Pons (tissue), 1 donor: Measurements from ENCODE around the gene ZNF814.
"Not testable (repeated sequence)": the region's sequence is repeated elsewhere in the genome, so short reads cannot be mapped to it uniquely, and the experiment has no call there.

Experiments
- DNase-seq: peaks from one replicate; pipeline ENCODE4 v3.0.0-alpha.2; 2016; ENCODE audit warnings: low spot score

ZNF814 gene

DNA sequence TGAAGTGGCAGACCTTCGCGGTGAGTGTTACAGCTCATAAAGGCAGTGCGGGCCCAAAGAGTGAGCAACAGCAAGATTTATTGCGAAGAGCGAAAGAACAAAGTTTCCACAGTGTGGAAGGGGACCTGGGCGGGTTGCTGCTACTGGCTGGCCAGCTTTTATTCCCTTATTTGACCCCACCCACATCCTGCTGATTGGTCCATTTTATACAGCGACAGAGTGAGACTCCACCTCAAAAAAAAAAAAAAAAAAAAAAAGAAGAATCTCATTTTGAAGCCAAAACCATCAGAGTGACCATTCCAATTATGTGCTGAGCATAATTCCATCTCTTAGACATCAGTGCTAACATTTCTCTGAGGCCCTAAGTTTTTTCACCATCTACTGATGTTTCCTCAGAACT lies 72.2 kb downstream of the ZNF814 start:
- no peak for DNase-seq

DNA sequence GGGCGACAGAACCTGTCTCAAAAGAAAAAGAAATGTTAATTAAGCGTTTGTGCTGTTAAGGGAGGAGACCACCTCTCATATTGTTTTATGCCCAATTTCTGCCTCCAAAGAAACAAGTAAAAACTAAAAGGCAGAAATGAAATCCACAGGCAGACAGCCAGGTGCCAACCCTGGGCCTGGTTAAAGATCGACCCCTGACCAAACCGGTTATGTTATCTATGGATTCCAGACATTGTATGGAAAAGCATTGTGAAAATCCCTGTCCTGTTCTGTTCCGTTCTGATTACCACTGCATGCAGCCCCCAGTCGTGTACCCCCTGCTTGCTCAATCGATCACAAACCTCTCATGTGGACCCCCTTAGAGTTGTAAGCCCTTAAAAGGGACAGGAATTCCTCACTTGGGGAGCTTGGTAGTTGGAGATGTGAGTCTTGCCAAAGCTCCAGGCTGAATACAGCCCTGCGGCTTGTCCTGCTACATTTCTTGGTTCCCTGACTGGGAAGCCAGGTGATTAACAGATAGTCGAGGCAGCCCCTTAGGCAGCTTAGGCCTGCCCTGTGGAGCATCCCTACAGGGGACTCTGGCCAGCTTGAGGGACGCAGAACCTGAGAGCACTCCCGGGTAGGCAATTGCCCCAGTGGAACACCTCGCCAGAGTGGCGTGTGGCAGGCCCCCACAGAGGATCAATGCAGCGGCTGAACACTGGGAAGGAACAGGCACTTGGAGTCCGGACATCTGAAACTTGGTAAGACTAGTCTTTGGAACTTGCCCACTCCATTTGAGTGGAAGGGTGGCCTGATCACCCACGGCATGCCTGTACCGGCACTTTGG lies 73.4 kb downstream of the ZNF814 start:
- no peak for DNase-seq

DNA sequence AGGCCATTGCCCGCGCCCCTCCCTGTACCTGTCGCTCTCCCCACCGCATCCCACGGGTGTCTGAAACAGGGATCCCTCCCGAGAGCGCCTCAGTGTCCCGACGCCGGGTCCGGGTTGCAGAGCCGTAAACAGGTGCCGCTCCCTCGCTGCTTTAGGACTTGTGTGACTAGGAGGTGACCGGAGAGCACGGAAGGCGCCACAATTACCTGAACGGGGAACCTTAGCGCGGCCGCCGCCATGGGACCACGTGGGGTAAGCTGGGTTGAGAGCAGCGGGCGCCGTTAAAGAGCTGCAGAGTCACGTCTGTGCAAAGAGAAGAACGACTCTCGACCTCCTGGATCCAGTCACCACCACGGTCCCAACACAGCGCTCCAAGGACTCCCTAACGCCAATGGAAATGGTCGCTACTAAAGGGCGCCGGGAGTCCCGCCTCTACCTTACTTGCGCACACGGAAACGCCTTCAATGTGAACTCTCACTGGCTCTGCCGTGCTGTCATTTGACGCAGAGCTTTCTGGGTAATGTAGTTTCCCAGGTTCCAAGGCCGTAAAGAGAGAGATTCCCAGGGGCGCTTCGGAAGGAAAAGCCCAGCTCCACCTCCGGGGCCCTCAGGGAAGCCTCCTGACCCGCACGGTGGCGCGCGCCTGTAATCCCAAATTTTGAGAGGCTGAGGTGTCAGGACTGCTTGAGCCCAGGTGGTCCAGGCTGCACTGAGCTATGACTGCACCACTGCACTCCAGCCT lies 74.2 kb downstream of the ZNF814 start, which contains the start of gene ZNF552:
ZNF552 (minus strand) TSS at position 409 of the 742 bp plus-strand sequence; CDS start at position 239, 170 bp downstream.
- DNase-seq = peak; percentile 97

DNA sequence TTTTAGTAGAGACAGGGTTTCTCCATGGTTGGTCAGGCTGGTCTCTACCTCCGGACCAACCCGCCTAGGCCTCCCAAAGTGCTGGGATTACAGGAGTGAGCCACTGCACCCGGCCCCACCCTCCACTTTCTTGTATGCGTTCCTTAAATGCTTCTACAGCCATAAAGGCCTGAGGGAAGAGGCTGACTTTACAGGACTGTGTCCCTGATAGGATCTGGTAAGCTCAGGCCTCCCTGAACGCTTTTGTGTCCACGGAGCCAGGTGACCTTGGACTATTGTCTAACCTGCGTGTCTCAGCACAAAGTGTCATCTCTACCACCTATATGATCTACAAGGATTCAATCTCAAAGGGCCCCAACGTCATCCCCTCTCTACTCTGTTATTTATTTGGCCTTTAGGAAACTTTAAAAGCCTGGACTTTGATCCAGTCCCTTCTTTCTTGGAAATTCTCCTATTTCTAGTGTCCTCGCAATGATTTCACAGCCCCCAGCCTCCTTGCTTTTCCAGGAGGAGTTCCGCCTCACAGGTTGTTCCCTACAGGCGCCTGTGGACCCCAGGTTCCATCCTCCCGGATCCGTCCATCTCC lies 74.8 kb downstream of the ZNF814 start:
- DNase-seq = no peak

DNA sequence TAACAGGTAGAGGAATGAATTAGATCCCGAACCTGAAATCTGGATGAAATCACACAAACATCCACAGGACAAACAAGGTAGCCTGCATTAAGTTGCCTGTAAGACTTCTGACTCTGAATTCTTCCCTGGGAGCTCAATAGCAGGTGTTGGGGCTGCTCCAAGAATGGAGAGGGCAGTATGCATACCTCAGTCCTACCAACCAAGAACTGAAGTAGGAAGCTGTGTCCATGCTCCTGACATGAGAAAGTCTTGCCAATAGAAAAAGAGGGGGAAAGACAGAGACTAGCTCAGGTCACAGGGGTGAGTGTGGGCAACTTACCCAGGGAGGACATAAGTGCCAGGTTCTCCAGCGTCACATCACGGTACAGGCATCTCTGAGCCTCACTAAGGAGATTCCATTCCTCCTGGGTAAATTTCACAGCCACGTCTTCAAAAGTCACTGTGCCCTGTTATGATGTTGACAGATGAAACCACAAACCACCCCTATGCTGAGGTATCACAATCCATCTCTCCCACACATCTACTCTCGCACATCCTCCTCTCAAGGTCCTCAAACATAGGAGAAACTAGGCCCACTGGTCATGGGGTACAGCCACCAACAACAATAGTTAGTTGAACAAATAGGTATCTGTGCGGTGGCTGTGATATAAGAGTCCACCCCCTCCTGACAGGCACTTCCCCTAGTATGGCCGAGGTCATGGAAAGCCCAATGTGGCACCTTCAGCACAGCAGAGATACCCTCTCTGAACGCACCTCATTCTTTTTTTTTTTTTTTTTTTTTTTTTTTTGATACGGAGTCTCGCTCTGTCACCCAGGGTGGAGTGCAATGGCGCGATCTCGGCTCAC lies 75.6 kb downstream of the ZNF814 start:
- DNase-seq = not testable (repeated sequence)

DNA sequence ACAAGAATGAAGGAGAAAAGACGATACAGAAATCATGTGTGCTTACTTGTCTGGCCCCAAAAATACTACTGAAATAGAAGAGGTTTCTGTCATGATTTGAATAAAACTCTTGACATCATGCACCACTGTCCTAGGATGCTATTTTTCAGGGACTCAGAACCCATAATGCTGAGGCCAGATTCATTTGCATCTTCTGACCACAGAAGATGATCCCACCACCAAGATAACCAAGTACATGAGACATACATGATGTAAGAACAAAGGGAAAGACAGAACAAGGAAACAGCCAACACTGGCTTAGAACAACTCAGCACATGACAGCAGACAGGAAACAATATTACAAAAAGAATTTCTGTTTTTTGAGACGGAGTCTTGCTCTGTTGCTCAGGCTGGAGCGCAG lies 76.6 kb downstream of the ZNF814 start:
- no peak for DNase-seq

DNA sequence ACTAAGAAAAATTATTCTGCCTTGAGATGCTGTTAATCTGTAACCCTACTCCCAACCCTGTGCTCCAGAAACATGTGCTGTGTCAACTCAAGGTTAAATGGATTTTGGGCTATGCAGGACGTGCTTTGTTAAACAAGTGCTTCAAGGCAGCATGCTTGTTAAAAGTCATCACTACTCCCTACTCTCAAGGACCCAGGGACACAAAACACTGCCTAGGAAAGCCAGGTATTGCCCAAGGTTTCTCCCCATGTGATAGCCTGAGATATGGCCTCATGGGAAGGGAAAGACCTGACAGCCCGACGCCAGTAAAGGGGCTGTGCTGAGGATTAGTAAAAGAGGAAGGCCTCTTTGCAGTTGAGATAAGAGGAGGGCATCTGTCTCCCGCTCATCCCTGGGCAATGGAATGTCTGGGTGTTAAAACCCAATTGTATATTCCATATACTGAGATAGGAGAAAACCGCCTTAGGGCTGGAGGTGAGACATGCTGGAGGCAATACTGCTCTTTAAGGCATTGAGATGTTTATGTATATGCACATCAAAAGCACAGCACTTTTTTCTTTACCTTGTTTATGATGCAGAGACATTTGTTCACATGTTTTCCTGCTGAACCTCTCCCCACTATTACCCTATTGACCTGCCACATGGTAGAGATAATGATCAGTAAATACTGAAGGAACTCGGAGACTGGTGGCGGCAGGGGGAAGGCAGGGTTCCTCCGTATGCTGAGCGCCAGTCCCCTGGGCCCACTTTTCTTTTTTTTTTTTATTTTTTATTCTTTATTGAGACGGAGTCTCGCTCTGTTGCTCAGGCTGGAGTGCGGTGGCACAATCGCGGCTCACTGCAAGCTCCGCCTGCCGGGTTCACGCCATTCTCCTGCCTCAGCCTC lies 78.2 kb downstream of the ZNF814 start:
- DNase-seq = not testable (repeated sequence)

DNA sequence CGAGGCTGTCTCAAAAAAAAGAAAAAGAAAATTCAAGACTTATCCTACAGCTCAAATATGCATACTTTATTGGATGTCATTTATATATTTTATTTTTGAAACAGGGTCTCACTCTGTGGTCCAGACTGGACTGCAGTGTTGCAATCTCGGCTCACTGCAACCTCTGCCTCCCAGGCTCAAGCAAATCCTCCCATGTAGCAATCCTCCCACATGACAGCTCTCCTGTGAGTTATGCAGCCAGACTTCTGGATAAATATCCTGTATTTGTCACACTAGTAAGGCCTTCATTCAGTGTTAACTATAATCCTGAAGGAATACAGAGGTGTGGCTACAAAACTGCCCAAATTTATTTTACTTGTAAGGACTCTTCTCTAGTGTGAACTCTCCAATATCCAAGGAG lies 81.3 kb downstream of the ZNF814 start:
- DNase-seq = no peak

DNA sequence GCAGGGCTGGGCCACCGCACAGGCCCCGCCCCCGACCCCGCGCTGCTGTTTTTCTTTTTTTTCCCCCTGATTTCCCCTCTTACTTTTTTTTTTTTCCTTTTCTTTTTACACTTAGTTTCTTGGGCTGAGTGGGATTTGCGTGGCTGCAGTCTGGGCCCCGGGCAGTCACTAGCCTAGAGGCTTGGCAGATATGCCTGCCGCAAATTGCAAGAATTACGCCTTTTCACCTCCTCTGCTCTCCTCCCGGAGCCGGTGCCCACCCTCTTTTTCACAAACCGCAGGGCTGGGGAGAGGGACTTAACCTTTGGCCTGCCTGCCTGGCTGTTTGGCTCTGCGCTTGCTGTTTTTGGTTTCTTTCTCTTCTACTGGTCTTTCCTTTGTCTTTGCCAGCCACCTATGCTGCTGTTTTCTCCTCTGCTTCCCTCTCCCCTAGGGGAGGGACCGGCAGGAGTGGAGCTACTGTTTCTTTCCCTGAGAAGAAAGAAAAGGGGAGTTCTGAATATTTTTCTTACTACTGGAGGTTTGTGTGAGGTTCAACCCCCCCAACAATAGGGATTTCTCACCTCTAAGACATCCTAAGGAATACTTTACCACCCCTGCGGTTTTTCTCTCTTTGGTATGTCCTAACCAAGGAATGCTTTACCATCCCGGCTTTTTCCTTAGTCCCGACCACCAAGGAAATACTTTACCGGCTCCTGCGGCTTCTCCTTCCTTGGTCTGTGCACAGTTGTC lies 85.1 kb downstream of the ZNF814 start:
- no peak for DNase-seq

DNA sequence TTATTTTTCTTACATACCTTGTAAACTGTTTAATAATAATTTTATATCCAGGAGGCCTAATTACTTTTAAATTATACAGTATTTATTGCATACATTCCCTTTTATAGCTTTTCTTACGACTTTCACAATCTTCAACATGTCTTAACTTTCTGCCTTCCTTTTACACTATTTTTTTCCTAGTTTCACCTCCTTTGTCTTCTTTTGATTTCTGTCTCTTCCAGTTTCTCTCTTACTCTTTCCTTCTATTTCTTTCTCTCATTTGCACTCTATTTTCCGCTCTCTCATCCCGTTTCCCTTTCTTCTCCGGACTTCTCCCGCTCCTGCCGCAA lies 85.6 kb downstream of the ZNF814 start:
- DNase-seq = no peak

DNA sequence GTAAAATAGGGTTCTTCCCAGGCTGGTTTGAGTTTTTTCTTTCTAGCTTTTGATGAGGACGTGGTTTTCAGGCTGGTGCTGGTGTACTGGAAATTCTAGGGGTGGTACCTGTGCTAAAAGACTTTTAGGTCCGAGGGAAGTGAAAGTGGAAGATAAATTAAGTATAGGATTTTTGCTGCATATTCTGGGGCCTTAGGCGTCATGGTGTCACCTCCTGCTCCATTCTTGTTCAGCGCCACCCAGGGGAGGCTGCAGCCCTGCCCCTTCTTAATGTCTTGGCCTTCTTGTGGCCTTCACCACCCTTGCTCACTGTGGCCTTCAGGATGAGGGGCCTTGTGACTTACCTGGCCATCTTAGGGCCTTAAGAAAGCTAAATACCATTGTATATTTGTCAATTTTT lies 86.6 kb downstream of the ZNF814 start:
- no peak for DNase-seq

DNA sequence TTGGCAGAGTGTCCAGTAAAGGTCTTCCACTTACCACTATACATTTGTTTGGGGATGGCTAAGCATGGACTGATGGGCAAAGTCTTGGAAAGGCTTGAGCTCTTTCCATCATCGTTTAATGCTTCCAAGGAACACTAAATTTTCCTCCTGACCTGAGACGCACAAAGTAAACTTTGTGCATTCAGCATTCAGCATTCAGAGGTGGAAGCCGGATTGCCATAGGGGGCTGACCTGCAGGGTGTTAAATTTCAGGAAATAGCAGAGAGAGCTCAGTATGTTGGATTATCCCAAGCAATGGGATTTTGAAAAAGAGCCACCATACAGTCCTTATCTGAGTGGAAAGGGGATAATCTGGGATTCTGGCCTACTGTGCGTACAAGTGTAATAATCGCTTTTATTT lies 88.1 kb downstream of the ZNF814 start:
- DNase-seq = no peak
